GM12864 (cell line): ENCODE results near the gene TFAP2C.

Experiments
- DNase-seq: peaks from one replicate; pipeline ENCODE4 v3.0.0-alpha.2; 2011; ENCODE audit warnings: low read depth
- H3K4me3 ChIP-seq: 2 replicates; pipeline ENCODE4 v1.5.1; 2011; ENCODE audit warnings: mild to moderate bottlenecking, low read depth, low read length, control low read depth
- CTCF ChIP-seq: IDR thresholded peaks from 2 replicates; pipeline ENCODE4 v1.5.1; 2011; ENCODE audit warnings: low read depth, mild to moderate bottlenecking, moderate library complexity, low read length, control low read depth, inconsistent platforms; ENCODE audit errors: missing control alignments

Gene TFAP2C

DNA sequence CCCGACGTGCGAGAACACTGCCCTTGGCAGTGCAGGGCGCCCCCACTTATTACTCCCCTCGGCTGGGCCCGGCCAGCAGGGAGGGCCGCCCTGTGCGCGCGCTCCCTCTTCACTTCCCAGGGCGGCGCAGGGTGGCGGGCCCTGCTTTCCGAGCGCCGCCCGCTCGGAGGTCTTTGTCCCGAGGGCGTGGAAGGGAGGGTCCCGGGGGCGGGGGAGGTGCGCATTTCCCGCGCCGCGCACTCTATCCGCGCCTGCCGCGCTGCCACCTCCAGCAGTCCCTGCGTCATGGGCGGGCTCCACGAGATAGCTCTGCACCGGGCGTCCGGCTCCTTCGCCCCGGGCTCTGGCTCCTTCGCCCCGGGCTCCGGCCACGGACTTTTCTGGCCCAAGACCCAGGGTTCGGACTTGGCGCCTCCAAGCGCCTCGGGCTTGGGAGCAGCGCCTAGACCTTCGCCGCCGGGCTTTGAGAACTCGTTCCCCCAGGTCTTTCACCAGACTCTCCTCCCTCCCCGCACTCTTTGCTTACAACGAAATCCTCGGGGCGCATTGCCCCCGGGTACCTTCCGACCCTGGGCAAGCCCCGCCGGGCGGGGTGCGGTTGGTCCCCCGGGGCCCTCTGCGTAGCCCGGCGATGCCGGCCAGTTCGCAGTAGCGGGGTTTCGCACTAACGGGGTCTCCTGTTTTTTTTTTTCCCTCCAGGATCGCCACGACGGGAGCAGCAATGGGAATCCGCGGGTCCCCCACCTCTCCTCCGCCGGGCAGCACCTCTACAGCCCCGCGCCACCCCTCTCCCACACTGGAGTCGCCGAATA is 1.6 kb downstream of the TFAP2C start:
- no peak for TF ChIP-seq CTCF
- DNase-seq = no peak
- H3K4me3 ChIP-seq = no peak overlapping the region

- H3K4me3 ChIP-seq = no peak overlapping the region
- no peak for DNase-seq
- no peak for TF ChIP-seq CTCF
These were observed 2.3 kb downstream of the TFAP2C start for GRCh38 chr20:56631318-56631989.

DNA sequence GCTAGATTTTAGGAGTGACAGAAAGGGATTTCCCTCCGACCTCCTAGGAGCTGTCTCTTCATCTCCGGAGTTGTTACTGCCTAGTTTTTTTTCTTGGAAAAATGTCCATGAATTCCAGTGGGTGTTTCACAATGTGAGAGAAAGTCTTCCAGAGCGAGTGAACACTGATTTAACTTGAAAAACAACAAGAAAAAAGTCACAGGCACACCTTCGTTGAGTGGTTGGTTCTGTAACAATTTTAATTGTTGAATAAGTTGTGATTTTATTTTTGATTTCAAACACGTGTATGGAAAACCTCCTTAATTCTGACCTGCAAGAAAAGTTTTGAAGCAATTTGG is 2.9 kb downstream of the TFAP2C start:
- no peak for DNase-seq
- H3K4me3 ChIP-seq = no peak overlapping the region
- TF ChIP-seq CTCF = no peak

- TF ChIP-seq CTCF = no peak
- DNase-seq = no peak
- no peak overlapping the region for H3K4me3 ChIP-seq
These were observed 5.2 kb downstream of the TFAP2C start for GRCh38 chr20:56634307-56634706.

- DNase-seq = no peak
- TF ChIP-seq CTCF = no peak
These were observed 5.8 kb downstream of the TFAP2C start for GRCh38 chr20:56634735-56635385.

DNA sequence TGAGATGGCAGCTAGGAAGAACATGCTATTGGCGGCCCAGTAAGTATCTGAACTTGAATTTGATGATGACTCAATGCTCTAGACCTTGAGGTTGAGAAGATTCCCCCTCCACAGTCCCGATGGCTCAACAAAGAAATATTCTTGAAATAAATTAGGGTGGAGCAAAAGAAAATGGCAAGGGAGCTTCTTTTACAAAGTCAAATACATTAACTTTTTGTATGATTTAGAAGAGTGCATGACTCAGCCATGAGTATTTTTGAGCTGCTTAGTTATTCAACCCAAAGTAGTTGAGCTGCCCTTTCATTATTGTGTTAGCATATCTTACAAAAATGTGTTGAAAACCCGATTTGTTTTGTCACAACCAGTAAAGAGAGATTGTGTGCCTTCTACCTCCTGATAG is 7.6 kb downstream of the TFAP2C start:
- DNase-seq = no peak
- TF ChIP-seq CTCF = no peak
- no peak overlapping the region for H3K4me3 ChIP-seq

More at GRCh38 chr20:56634735-56635385, 5.8 kb downstream of the TFAP2C start:
- H3K4me3 ChIP-seq = no peak overlapping the region

GRCh38 chr20:56637576-56637975 is 8.5 kb downstream of the TFAP2C start:
- no peak for TF ChIP-seq CTCF
- H3K4me3 ChIP-seq = no peak overlapping the region

More at GRCh38 chr20:56637576-56637975, 8.5 kb downstream of the TFAP2C start:
- no peak for DNase-seq
